CD4-positive, alpha-beta T cell (primary cell): ENCODE measurements around the gene SLC25A13. TPM values are rescaled to one million over a fixed set of nuclear protein-coding genes. Genes with fewer than 3 reads are reported as not detected.

Experiments
- ATAC-seq: fragments of 200-7000 bp; cut with Tn5 transposase; one replicate; pipeline ENCODE4 v1.10.0; 2022; ENCODE audit warnings: mild to moderate bottlenecking; ENCODE audit not compliant: poor library complexity
- CTCF ChIA-PET: fragments of 350-600 bp; sonication (Branson Sonifier 250); formaldehyde crosslinking; loops from one replicate; lab custom pipeline; 2021; ENCODE audit warnings: antibody characterized with exemption, inconsistent platforms; lab: Charles Lee
- POLR2A ChIA-PET: fragments of 350-600 bp; sonication (Branson Sonifier 250); formaldehyde crosslinking; loops from one replicate; lab custom pipeline; 2021; ENCODE audit warnings: antibody characterized with exemption, inconsistent platforms; lab: Charles Lee
- DNase-seq, 14 experiments: peaks; one replicate each; pipeline ENCODE4 v3.0.0-alpha.2; 2013 to 2020; ENCODE audit warnings: mixed read lengths in 2 of 14
- H3K27ac ChIP-seq, 2 donors: one replicate each; pipeline versions ENCODE4 v1.5.1 to v1.7.0; 2013; ENCODE audit warnings: low read length in 2 of 2, low read depth in 1 of 2, mild to moderate bottlenecking in 1 of 2
- H3K27me3 ChIP-seq, 2 experiments: 1 replicate in 1 of 2; 2 replicates in 1 of 2; pipeline versions ENCODE4 v1.6.1 to v1.7.0; 2013; ENCODE audit warnings: low read length in 2 of 2, control low read depth in 1 of 2, mild to moderate bottlenecking in 1 of 2, moderate library complexity in 1 of 2; ENCODE audit not compliant: insufficient read depth in 2 of 2, control insufficient read depth in 1 of 2
- H3K36me3 ChIP-seq: one replicate; pipeline ENCODE4 v1.6.1; 2013; ENCODE audit warnings: low read length, control low read depth; ENCODE audit not compliant: insufficient read depth
- H3K4me1 ChIP-seq: one replicate; pipeline ENCODE4 v1.6.1; 2013; ENCODE audit warnings: low read length, control low read depth; ENCODE audit not compliant: insufficient read depth
- H3K4me3 ChIP-seq: one replicate; pipeline ENCODE4 v1.5.1; 2013; ENCODE audit warnings: mild to moderate bottlenecking, low read length, moderate library complexity
- H3K9me3 ChIP-seq, 2 experiments: 1 replicate in 1 of 2; 2 replicates in 1 of 2; pipeline versions ENCODE4 v1.6.1 to v1.7.0; 2013; ENCODE audit warnings: low read length in 2 of 2, mild to moderate bottlenecking in 2 of 2, control low read depth in 1 of 2, moderate library complexity in 1 of 2; ENCODE audit not compliant: control insufficient read depth in 1 of 2, insufficient read depth in 1 of 2
- H3K27ac Mint-ChIP-seq: one replicate; pipeline ENCODE4 v1.8.0; 2020; ENCODE audit warnings: mixed read lengths
- H3K27me3 Mint-ChIP-seq: one replicate; pipeline ENCODE4 v1.8.0; 2021; ENCODE audit warnings: mixed read lengths
- H3K36me3 Mint-ChIP-seq: one replicate; pipeline ENCODE4 v1.8.0; 2021; ENCODE audit warnings: low read depth, mixed read lengths
- H3K4me1 Mint-ChIP-seq: one replicate; pipeline ENCODE4 v1.8.0; 2021; ENCODE audit warnings: low read depth, mixed read lengths
- H3K4me3 Mint-ChIP-seq: one replicate; pipeline ENCODE4 v1.8.0; 2020; ENCODE audit warnings: mild to moderate bottlenecking, mixed read lengths
- H3K9me3 Mint-ChIP-seq: one replicate; pipeline ENCODE4 v1.8.0; 2020; ENCODE audit warnings: mixed read lengths
- intact Hi-C, 2 experiments: fragments of 100-400 bp; cut with DNase I in 1 of 2; cut with micrococcal nuclease in 1 of 2; formaldehyde crosslinking; loops; one replicate each; pipeline versions ENCODE4 v1.15.1 to v1.9.0; 2023 to 2025; cut with DNase I, micrococcal nuclease
- total RNA-seq, 174 experiments: library from RNA in 2 of 174; stranded (reverse) in 2 of 174; gene quantifications; one replicate each; pipeline ENCODE4 v1.2.3 and lab custom pipeline; 2021 to 2026
- TF ChIP-seq, protein P1 (sequence below): fragments of 200-600 bp; IDR thresholded peaks from one replicate; pipeline ENCODE4 v1.8.0; 2022; ENCODE audit warnings: antibody characterized with exemption, mild to moderate bottlenecking

Gene SLC25A13
- total RNA-seq, 2 experiments from 2014 or later, result 12.7 to 13.5 TPM

DNA sequence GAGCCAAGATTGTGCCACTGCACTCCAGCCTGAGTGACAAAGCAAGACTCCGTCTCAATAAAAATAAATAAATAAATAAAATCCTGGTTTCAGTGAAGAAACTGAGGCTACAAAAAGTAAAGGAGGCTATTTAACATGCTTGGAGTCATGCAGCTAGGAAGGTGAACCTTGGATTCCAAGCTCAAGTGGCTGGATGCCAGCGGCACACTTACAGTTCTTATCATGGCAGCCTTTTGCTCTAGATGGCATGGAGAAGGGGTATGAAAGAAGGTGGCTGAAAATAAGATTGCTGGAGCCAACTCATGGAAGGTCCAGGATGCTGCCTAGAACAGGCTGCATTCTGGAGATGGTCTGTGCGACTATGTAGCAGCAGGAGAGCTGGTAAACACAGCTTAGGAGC is 170.0 kb downstream of the SLC25A13 start:
- Mint-ChIP-seq H3K4me1 (no peaks in the 10 kb centered on the region), H3K36me3 (peaks cover 26% of the 10 kb centered on the region), H3K9me3 (no peaks in the 10 kb centered on the region), H3K27ac (no peak overlapping the region), H3K27me3 (no peaks in the 10 kb centered on the region), H3K4me3 (no peak overlapping the region)
- DNase-seq, result no peak
- H3K4me1 ChIP-seq, result no peaks in the 10 kb centered on the region
- ChIA-PET POLR2A (no interaction called here), CTCF (no interaction called here)
- intact Hi-C loops, result no loop called here
- no peak for ATAC-seq
- no peaks in the 10 kb centered on the region for H3K27me3 ChIP-seq
- H3K27ac ChIP-seq, result no peak overlapping the region
- H3K4me3 ChIP-seq, result no peak overlapping the region
- no peaks in the 10 kb centered on the region for H3K9me3 ChIP-seq
- TF ChIP-seq, protein P1, sequence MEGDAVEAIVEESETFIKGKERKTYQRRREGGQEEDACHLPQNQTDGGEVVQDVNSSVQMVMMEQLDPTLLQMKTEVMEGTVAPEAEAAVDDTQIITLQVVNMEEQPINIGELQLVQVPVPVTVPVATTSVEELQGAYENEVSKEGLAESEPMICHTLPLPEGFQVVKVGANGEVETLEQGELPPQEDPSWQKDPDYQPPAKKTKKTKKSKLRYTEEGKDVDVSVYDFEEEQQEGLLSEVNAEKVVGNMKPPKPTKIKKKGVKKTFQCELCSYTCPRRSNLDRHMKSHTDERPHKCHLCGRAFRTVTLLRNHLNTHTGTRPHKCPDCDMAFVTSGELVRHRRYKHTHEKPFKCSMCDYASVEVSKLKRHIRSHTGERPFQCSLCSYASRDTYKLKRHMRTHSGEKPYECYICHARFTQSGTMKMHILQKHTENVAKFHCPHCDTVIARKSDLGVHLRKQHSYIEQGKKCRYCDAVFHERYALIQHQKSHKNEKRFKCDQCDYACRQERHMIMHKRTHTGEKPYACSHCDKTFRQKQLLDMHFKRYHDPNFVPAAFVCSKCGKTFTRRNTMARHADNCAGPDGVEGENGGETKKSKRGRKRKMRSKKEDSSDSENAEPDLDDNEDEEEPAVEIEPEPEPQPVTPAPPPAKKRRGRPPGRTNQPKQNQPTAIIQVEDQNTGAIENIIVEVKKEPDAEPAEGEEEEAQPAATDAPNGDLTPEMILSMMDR, result no peak
- no peaks in the 10 kb centered on the region for H3K36me3 ChIP-seq

DNA sequence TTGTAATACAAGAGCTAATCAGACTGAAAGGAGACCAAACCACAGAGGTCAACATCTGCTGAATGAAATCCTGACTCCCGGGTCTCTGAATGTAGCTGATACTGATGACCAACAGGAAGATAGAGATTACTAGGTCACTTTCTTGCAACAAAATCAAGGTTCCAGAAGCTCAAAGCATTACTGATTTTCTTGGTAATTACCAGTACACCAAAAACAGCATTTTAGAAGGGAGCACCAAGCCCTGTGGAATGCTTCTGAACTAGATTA is 177.7 kb downstream of the SLC25A13 start:
- no peak for DNase-seq
- Mint-ChIP-seq H3K9me3 (no peaks in the 10 kb centered on the region), H3K27ac (no peak overlapping the region), H3K36me3 (peaks cover 59% of the 10 kb centered on the region), H3K27me3 (no peaks in the 10 kb centered on the region), H3K4me1 (no peaks in the 10 kb centered on the region), H3K4me3 (no peak overlapping the region)
- CTCF ChIA-PET, result no interaction called here
- Histone ChIP-seq H3K36me3 (peaks cover 18% of the 10 kb centered on the region), H3K27me3 (no peaks in the 10 kb centered on the region), H3K9me3 (no peaks in the 10 kb centered on the region), H3K4me1 (no peaks in the 10 kb centered on the region), H3K4me3 (no peak overlapping the region), H3K27ac (no peak overlapping the region)
- TF ChIP-seq, protein P1, result no peak
- ATAC-seq, result no peak
- POLR2A ChIA-PET, result no interaction called here
- intact Hi-C loops, result no loop called here

DNA sequence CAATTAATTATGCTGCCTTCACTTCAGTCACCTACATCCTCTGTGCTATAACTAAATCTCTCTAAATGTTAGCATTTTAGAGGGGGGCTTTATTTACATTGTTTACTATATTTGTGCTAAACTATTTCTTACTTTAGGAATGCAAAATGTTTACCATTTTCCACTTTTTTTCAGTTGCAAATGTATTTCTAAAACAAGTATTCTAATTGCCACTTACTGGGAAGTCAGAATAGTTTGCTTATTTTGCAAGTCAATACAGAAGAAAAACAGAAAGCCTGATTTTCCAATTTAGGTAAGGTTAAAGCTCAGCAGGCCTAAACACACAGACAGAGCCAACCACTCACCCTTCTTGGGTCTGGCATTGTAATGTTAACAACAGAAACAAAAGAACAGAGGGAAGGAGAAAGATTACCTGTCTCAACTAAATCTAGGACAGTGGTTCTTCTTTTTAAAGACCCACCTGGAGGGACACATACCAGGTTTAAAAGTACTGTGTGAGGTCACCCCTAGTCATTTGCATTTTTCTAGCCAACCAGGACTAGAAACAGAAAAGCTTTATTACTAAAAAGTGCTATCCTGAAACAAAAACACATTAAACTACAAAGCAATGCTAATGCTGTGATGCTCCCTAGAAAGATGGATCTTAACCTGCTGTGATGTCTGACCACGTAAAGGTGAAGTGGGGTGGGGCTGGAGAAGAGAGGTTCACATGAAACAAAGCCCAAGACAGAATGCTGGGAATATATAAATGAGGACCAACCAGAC is 178.2 kb downstream of the SLC25A13 start:
- no peak for ATAC-seq
- Histone ChIP-seq H3K4me1 (no peaks in the 10 kb centered on the region), H3K27me3 (no peaks in the 10 kb centered on the region), H3K9me3 (no peaks in the 10 kb centered on the region), H3K4me3 (no peak overlapping the region), H3K27ac (no peak overlapping the region), H3K36me3 (peaks cover 18% of the 10 kb centered on the region)
- Mint-ChIP-seq H3K36me3 (peaks cover 55% of the 10 kb centered on the region), H3K27ac (no peak overlapping the region), H3K4me1 (no peaks in the 10 kb centered on the region), H3K4me3 (no peak overlapping the region), H3K27me3 (no peaks in the 10 kb centered on the region), H3K9me3 (no peaks in the 10 kb centered on the region)
- CTCF ChIA-PET, result no interaction called here
- no peak for DNase-seq
- POLR2A ChIA-PET, result no interaction called here
- intact Hi-C loops, result no loop called here
- TF ChIP-seq, protein P1, result no peak
